GM19025 (cell line): Measurements from ENCODE around the gene KLRB1.
"Not testable (repeated sequence)": the region's sequence is repeated elsewhere in the genome, so short reads cannot be mapped to it uniquely, and the experiment has no call there.

Source experiments
- ATAC-seq: cut with Tn5 transposase; IDR thresholded peaks from one replicate; pipeline ENCODE4 v1.9.1; 2021; ENCODE audit warnings: mild to moderate bottlenecking, low read depth, moderate library complexity; ENCODE audit not compliant: unreplicated experiment

KLRB1 gene

GRCh38 chr12:9625019-9625418 lies 17.3 kb upstream of the KLRB1 start:
- no peak for ATAC-seq

DNA sequence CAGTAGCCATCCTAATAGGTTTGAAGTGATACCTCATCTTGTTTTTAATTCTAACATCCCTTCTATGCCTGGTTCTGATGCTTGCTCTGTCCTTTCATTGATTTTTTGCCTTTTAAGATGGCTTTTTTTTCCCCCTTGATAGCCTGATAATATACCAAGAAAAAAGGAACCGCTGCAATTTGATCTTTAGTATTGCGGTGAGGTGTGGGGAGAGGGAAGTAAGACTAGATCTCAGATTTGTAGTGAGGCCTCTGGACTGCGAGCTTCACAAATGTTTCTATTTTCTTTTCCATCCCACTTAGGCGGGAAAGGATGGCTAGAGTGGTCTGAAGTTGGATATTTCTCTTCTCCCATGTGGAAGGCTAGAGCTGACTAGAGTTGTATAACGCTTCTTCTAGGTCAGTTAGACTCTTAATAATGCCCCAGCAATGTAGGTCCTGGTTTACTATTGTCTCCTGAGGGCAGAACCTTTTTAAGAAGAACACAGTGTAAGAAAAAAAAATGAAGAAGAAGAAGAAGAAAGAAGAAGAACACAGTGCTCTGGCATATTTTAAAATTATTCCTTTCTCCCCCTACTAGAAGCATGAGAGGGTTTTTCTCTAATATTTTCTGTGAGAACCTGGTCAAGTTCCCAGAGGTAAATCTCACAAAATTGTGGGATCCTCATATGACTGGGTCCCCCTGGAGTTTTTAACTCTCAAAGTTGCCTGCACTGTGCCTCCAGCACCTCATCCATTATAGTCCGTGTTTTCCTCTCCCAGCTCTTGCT lies 11.9 kb upstream of the KLRB1 start:
- no peak for ATAC-seq

DNA sequence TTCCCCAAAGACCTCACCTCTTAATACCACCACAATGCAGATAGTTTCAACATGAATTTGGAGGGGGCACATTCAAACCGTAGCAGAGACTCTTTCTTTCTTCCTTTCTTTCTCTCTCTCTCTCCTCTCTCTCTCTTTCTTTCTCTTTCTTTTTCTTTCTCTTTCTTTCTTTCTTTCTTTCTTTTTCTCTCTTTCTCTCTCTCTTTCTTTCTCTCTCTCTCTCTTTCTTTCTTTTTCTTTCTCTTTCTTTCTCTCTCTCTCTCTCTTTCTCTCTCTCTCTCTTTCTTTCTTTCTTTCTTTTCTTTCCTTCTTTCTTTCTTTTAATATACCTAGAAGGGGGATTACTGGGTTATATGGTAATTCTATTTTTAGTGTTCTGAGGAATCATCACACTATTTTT lies 11.2 kb upstream of the KLRB1 start:
- ATAC-seq, result not testable (repeated sequence)

GRCh38 chr12:9617124-9617523 lies 9.4 kb upstream of the KLRB1 start:
- no peak for ATAC-seq

- ATAC-seq, result no peak
These were observed 7.9 kb upstream of the KLRB1 start for GRCh38 chr12:9615420-9616136.

GRCh38 chr12:9610606-9611005 lies 2.9 kb upstream of the KLRB1 start:
- ATAC-seq, result not testable (repeated sequence)

- no peak for ATAC-seq
These were observed 862 bp downstream of the KLRB1 start for GRCh38 chr12:9606736-9607372.

- ATAC-seq, result no peak
These were observed 1.5 kb downstream of the KLRB1 start for GRCh38 chr12:9606247-9606646.

GRCh38 chr12:9605483-9605882 lies 2.2 kb downstream of the KLRB1 start:
- ATAC-seq, result no peak

DNA sequence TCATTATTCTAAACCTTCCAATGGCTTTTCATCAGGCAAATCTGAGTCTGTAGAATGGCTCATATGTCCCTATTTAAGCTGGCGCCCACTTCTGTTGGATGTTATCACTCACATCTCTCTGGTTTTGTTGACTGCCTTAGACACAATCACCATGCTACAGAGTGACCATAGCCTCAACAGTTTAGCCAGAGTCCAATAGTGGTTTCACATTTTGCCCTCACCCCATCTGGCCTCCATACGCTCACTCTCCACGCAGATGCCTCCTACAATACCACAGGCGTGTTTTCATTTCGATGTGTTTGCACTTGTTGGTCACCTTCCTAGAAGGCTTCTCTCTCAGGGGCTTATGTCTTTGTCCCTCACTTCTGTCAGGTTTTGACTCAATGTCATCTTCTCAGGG lies 3.4 kb downstream of the KLRB1 start:
- no peak for ATAC-seq

- ATAC-seq, result not testable (repeated sequence)
These were observed 7.3 kb downstream of the KLRB1 start for GRCh38 chr12:9600426-9600825.

DNA sequence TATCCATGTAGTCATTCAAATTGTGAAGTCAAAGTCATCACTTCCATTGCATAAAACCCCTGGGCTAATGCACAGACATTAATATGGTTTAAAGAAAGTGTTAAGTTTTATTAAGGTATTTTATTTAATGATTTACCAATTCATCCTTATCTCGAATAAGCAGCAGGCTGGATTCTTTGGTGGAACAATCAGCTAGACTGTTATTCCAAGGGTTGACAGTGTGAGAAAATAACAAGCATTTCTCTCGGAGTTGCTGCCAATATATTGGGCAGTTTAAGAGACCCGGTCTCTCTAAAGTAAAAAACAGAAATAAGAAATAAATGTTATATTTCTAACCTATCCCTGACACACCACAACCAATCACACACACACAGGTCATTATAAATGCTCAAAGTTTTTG lies 9.4 kb downstream of the KLRB1 start:
- no peak for ATAC-seq

DNA sequence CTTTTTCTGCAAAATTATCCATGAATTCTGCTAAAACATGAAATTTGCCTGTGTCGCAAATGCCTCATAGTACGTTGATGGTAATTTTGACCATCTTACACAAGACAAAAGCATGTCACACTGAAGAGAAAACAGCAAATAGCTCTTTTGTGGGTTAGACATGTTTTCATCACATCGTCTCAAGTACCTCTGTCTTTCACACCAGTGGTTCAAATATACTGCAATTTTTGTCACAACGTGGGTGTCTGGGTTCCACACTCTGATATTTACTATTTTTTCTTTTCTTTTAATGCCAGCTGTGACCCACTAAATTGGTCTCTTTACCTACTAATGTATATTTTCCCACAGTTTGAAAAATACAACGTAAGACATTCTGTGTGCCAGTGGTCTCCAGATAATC lies 10.4 kb downstream of the KLRB1 start:
- ATAC-seq, result no peak

DNA sequence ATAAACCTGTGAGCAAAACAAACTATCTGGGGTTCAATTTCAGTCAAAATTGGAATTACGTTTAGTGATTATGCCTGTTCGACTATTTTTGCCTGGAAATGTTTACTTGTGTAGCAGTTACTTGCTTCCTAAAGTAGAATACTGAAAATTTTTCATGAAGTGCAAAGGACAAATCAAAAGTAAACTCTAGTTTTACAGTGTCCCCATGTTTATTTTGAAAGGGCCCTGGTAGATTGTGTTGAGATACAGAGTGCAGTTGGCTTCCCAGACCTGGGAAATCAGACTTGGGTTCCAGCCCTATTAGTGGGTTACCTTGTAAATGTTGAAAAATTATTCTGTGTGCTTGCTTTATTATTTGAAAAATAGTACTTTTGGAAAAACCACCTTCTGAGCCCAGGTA lies 17.3 kb downstream of the KLRB1 start:
- ATAC-seq, result no peak

DNA sequence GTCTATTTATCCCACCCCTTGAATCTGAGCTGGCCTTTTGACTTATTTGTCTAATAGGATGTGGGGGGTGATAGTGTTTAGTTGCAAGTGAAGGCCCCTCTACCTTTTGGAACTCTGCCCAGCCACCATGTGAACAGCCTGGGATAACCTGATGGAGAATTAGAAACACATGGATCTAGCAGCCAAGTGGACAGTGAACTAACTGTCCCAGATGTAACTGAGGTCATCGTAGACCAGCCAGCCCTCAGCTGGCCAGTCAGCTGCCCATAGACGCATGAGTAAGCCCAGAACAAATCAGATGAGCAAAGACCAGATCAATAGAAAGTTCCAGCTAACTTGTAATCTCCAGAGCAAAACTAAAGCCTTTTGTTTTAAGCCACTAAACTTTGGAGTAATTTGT lies 19.0 kb downstream of the KLRB1 start:
- ATAC-seq, result no peak

GRCh38 chr12:9587987-9588600 lies 19.6 kb downstream of the KLRB1 start:
- ATAC-seq, result no peak

DNA sequence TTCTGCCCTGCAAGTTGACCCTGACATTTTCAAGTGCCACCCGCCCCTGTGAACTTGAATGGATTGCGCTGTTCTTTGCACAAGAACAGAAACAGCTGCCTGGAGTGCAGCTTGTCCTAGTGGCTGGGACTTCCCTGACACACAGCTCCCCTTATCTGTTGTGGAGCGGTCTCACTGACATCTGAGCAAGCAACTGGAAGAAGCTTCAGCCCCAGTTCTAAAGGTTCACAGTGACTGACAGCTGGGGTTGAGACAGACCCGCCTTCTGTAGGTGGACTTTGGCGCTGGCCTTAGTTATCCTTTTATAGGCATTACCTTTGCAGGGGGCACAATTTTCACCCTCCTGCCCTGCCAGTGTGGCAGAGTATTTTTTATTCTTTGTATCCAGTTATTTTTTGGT lies 30.0 kb downstream of the KLRB1 start:
- not testable (repeated sequence) for ATAC-seq

- ATAC-seq, result not testable (repeated sequence)
These were observed 40.6 kb downstream of the KLRB1 start for GRCh38 chr12:9567151-9567550.

DNA sequence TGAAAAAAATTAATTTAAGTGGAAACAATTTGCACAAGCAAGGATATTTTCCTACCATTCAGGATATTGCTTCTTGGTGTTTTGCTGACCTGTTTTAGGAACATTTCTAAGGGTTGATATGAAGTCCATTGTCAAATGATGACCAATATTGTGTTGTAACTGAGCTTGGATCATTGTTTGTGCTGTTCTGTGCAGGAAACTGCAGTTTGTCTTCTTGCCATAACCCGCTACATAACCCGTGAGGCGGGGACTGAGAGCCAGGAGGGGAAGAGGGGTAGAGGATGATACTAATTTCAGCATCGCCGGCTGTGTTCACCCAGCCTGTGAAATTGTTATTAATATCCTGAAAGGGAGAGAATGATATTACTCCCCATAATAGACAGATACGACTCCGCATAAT lies 41.6 kb downstream of the KLRB1 start:
- not testable (repeated sequence) for ATAC-seq

- ATAC-seq, result not testable (repeated sequence)
These were observed 43.3 kb downstream of the KLRB1 start for GRCh38 chr12:9564418-9564817.

- not testable (repeated sequence) for ATAC-seq
These were observed 44.8 kb downstream of the KLRB1 start for GRCh38 chr12:9562841-9563453.
